GM18907 (cell line): ENCODE results near the gene PLOD1.
"Not testable (repeated sequence)": the region's sequence is repeated elsewhere in the genome, so short reads cannot be mapped to it uniquely, and the experiment has no call there.

Experiments used
- ATAC-seq: cut with Tn5 transposase; IDR thresholded peaks from one replicate; pipeline ENCODE4 v1.9.1; 2021; ENCODE audit warnings: mild to moderate bottlenecking, moderate library complexity; ENCODE audit not compliant: unreplicated experiment

The PLOD1 gene

DNA sequence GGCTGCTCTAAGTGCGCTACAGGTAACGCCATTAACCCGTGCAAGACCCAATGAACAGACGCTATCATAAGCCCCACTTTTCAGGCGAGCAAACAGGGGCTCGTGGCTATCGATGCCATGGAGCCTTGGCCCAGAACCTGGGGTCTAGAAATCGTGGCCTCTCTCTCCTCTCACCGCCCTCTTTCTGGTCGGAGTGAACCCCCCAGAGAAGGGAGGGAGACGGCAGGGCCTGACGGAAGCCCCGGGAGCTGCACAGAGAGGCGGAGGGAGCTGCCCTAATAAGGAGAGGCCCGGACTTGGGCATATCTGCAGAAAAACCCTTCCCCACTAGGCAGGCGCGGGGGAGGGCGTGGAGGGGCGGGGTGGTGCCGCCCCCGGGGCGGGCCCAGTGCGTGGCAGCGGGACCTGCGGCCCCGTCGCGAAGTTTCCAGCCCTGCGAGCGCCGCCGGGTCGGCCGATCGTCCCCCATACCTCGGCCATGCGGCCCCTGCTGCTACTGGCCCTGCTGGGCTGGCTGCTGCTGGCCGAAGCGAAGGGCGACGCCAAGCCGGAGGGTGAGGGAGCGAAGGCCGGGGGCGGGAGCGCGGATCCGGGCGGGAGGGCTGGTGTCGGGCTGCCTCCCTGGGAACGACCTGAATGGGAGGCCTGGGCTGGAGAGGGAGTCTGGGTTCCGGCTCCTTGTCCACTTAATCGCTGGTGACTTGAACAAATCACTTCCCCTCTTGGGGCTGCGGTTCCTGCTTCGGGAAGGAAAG, at the start of gene PLOD1:
TSS of gene PLOD1 (plus strand) at position 416 of the 755 bp plus-strand sequence. CDS start at position 479, 63 bp downstream.
- ATAC-seq = peak; percentile 85

DNA sequence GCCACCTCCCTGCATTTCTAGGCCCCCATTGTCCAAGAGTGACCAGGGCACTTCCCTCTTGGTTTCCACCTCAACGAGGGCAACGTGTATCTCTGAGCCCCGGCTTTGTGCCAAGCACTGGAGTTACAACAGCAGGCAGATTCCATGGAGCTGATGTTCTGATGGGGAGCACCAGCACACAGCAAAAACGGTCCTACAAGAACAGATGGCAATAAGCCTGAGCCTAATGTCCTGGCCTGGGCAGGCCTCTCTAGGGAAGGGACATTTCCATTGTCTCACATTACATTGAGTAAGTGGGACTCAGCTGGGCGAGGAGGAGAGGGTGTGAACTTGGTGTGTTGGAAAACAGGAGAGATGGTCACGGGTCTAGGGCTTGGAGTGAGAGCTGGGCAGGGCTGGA, 48.6 kb upstream of the PLOD1 start:
- ATAC-seq = no peak

DNA sequence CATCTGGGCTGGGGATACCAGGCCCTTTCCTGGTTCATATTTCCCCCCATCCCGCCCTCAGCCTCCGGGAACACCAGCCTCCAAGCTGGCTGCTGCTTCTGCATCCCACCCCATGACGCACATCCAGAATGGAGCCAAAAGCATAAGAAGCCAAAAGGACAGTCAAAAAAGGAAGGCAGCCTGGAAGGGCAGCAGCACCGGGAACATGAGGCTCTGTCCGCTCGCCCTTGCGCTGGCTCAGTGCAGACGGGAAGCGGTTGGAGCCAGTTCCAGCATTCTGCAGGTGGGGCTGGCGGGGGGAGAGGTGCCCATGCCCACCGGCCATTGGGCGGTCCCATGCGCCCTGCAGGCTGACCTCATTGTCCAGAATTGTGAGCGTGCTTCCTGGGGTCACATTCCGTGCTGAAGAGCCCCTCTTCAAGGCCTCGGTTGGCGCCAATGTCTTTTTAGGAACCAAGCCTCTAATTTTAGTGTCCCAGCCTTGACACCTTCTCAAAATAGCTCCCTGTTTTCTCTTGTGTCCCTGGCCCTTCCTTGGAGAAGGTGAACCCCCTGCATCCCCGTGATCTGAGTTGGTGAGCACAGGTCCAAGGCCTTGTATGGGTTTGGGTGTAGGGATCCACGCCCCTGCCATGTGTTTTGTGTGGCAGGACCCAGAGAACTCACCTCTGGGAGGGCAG, 47.4 kb upstream of the PLOD1 start:
- no peak for ATAC-seq

DNA sequence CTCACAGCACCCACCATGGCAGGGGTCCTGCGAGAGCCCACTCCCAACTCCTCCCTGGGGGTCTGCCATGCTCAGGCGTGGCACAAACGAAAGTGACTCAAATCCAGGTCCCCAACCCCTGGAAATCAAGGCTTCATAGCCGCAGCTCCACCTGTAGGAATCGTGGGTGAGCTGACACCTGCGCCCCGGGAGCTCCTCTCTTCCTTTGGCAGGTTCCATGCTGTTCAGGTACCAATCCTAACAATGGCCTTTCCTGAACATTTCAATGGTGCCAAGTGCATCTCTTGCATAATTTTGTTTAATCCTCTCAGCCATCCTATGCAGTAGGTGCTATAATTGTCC, 46.9 kb upstream of the PLOD1 start:
- ATAC-seq = no peak

DNA sequence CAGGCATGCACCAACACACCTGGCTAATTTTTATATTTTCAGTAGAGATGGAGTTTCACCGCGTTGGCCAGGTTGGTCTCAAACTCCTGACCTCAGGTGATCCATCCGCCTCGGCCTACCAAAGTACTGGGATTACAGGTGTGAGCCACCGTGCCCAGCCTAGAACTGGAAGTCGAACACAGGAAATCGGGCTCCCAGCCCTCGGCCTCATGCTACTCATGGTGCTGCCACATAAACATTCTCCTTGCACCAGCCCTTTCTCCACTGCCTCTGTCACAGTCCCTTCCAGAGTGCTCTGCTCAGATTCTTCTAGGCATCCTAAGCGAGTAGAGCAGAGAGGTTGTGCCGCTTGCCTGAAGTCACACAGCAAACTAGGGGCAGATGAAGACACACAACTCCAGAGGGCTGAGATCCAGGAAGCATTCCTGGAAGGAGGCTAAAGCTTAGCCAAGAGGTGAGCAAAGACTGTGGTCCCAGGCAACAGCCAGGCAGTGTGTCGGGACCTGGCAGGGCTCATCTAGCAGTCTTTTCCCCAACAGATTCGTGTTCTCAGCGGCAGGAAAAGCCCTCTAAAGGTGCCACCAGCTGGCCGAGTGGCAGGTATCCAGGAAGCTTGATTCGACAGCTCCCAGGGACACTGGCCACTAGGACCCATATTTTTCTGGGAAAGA, 46.2 kb upstream of the PLOD1 start:
- ATAC-seq = no peak

DNA sequence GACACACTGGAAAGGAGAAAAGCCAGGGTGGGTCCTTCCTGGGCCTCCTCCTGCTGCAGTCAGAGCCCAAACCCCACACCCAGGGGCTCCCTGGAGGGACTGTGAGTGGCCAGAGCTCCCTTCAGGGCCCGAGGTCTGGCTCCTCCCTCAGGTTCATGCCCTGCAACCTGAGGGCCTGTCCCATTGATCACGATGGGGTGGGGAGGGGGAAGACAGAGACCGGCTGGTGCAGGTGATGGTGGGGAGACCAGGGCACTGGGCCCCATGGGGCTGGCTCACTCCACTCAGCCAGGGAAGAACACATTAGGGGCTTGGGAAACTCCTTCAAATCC, 45.7 kb upstream of the PLOD1 start:
- ATAC-seq = no peak

DNA sequence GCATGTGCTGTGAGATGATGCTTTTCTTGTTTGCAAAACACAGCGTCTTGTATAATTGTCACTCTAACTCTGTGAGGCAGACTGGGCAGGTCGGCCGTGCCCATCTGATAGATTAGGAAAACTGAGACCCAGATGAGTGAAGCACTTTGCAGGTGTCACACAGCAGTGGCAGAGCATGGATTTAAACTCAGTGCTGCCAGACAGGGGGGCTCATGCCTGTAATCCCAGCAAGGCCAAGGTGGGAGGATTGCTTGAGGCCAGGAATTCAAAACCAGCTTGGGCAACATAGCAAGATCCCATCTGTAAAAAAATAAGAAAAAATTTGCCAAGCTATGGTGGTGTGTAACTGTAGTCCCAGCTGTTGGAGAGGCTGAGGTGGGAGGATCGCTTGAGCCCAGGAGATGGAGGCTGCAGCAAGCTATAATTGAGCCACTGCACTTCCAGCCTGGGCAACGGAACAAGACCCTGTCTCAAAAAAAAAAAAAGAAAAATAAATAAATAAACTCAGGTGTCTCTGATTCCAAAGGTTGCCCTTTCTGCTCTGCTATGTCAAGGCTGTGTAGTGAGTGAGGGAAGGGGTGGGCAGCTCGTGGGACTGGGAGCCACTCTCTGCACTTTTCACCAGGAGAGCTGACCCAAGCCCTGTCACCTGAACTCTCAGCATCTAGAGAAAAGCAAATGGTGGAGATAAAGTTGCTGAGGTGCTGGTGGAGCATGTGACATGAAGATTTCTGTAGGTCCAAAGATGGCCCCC, 42.9 kb upstream of the PLOD1 start:
- no peak for ATAC-seq

DNA sequence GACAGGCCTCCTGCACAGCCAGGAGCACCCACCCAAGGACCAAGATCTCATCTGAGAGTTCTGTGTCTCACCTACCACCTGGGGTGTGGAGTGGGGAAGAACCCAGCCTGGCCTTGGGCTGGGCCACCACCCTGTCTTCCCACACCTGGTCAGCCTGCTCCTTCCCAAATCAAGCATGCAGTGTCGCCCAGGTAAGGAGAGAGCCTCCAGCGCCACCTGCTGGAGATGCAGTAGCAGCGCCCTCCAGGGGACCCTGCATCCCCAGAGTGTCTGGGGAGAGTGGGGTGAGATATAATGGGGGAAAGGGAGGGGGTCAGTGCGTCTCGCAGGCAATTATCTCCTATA, 40.6 kb upstream of the PLOD1 start:
- no peak for ATAC-seq

DNA sequence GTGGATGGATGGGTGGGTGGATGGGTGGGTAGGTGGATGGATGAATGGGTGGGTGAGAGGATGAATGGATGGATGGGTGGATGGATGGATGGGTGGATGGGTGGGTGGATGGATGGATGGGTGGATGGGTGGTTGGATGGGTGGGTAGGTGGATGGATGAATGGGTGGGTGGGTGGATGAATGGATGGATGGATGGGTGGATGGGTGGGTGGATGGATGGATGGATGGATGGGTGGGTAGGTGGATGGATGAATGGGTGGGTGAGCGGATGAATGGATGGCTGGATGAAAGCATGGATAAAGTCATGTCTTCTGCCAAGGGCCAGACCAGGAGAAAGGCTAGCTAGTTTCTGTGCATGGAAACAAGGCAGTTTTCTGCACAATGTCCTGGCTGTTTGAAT, 40.0 kb upstream of the PLOD1 start:
- ATAC-seq = not testable (repeated sequence)

DNA sequence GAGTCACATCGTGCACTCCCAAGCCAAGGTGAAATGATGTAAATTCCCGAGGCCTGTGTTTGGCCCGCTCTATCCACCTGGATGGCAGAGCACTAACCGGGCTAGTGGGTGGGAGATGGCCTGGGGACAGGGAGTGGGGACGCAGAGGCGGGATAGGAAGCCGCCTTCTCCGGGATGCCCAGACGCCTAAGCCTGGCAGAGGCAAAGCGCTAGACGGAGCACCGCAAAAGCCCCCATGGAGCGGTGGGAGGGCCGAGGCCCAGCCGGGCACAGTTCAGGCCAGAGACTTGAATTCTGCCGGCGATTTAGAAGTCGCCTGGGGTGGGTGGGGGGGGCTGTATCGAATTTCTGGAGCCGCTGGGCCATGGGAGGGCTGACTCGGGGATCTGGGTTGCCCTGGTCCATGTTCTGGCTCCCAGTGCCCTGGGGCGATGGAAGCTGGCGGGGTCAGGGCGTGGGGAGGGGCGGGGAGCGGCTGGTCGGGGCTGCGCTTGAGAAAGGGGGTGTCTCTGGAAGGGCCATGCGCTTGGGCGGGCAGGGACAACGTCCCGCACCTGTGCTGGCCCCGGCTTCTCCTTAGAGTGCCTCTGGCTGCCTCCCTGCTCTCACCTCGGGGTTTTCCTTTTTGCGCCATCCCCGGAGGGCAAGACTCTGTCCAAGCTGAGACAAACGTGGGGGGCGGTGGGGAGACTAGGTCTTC, 36.3 kb upstream of the PLOD1 start:
- ATAC-seq = no peak

DNA sequence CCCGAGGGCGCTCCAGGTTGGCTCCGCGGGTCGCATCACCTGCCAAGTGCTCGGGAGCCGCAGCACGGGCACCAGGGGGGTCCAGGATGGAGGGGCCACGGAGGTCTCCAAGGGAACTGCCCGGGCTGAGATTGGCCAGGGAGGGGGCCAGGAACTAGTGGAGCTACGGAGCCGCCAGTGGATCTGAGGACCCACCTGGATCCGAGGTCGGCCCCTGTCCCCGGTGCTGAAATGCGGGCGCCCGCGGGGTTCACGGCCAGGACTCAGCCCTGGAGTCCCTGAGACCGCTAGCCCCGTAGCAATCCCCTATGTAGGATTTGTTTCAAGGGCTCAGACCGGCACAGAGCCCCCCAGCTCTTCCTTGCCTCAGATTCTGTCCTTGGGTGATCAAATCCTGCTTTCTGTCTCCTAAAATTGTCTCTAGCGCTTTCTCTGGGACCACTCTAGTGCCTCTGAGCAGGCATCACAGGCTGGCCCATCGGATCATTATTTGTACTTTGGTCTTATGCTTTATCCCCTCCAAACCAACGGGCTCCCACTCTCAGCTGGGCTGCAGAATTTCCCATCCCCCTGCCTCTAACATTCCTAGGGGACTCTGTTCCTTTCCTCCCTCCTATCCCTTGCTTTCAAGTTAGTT, 35.6 kb upstream of the PLOD1 start:
- no peak for ATAC-seq

DNA sequence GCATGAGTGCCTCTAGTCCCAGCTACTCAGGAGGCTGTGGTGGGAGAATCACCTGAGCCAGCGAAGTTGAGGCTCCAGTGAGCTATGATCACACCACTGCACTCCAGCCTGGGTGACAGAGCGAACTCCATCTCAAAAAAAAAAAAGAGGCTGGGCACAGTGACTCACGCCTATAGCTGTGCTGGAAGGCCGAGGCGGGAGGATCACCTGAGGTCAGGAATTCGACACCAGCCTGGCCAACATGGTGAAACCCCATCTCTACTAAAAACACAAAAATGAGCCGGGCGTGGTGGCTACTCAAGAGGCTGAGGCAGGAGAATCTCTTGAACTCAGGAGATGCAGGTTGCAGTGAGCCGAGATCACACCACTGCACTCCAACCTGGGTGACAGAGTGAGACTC, 33.1 kb upstream of the PLOD1 start:
- ATAC-seq = not testable (repeated sequence)

DNA sequence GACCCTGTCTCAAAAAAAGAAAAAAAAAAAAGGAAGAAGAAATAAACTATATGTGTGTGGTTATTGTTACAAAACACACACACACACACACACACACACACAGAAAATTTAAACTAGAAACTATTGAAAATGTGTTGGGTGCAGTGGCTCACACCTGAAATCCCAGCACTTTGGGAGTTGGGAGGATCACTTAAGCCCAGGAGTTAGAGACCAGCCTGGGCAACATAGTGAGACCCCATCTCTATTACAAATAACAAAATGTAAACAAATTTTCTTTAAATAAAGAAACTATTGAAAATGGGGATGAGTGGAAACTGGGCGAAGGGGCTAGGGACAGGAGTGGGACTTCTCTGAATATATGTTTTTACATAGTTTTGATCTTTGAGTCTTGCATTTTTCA, 31.3 kb upstream of the PLOD1 start:
- ATAC-seq = no peak

DNA sequence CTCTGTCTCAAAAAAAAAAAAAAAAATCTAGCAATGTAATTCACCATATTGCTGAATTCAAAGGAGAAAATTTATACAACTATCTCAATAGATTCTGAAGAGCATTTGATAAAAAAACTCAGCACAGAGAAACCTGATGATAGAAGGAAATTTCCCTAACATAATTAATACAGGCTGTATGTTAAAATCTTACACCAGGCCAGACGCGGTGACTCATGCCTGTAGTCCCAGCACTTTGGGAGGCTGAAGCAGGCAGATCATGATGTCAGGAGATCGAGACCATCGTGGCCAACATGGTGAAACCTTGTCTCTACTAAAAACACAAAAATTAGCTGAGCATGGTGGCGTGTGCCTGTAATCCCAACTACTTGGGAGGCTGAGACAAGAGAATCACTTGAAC, 30.4 kb upstream of the PLOD1 start:
- not testable (repeated sequence) for ATAC-seq

DNA sequence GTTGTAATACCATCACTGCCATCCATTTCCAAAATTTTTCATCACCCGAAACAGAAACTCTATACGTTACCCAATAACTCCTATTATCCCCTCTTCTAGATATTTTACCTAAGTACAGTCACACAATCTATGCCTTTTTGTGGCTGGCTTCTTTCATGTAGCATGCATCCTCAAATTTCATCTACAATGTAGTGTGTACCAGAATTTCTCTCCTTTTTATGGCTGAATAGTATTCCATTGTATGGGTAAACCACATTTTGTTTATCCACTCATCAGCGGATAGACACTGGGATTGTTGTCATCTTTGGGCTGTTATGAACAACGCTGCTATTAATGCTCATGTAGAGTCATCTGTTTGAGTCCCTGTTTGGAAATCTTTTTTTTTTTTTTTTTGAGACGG, 29.5 kb upstream of the PLOD1 start:
- no peak for ATAC-seq

DNA sequence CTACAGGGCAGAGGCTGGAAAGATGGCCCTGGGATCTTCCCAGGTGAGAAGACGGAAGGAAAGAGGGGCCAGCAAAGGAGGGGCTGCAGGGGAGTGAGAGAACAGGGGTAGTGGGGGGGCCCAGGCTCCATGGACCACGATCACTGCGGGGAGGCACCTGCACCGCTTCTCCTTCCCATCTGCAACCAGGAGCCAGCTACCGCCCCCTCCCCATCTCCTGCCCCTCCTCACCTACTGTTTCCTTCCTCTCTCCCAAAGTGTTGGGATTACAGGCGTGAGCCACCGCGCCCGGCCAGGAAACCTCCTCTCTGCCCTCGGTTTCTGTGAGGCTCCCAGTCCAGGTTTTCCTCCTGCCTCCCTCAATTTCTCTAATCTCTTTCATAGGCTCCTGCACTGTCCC, 27.6 kb upstream of the PLOD1 start:
- no peak for ATAC-seq

DNA sequence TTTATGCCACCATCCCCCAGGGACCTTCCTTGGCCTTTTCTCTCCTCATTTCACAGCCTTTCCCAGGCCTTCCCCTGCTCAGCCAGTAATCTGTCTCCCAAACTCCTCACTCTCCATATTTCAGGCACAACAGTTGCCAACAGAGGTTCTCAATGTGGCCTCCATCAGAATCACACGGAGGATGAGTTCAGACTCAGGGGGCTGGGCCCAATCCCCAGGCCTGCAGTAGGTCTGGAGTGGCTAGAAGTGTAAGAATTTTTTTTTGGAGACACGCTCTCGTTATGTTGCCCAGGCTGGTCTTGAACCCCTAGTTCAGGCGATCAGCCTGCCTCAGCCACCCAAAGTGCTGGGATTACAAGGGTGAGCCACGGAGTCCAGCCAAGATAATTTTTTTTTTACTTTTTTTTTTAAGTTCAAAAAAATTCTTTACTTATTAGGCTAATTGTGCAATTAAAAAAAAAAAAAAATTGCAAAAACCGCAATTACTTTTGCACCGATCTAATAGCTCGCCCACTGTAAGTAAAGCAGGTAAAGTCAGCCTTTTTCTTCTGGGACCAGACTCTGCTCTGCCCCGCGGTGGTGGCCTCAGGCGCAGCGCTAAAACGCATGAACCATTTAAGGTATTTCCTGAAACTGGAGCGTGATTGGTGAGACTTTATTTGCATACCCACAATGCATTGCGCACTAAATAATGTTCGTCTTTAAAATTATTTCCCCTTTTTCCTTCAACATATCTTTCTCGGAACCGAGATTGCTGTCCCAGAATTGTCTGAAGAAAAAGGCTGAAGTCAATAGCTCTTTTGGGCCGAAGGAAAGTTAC, 27.0 kb upstream of the PLOD1 start:
- ATAC-seq = peak; percentile 56

DNA sequence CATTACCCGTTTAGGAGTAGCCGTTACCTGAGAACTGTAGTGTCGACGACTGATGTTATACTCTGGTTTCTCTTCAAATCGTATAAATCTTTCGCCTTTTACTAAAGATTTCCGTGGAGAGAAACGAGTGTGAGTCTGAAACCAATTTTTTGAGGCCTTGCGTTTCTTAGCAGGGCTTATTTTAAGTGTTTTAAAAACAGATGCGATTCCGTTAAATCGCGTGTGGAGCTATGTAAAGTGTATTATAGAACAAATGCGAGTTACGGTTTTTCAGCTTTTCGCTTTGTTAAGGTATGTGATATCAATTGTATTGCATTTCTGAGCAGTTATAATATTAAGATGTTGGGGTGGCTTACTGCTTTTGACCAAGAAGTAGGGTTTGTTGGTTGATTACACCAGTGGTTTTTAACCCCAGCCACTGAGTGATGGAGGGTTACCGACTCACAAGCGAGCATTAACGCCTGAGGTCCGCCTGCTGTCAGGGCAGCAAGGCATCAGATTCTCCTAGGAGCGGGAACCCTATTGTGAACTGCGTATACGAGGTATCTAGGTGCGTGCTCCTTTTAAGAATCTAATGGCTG, 26.3 kb upstream of the PLOD1 start:
- peak; percentile 57 for ATAC-seq

DNA sequence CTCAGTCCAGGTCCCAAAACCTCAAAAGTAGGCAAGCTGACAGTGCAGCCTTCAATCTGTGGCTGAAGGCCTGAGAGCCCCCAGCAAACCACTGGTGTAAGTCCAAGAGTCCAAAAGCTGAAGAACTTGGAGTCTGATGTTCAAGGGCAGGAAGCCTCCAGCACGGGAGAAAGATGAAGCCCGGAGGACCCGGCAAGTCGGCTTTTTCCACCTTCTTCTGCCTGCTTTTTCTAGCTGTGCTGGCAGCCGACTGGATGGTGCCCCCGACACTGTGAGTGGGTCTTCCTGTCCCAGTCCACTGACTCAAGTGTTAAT, 23.6 kb upstream of the PLOD1 start:
- not testable (repeated sequence) for ATAC-seq

DNA sequence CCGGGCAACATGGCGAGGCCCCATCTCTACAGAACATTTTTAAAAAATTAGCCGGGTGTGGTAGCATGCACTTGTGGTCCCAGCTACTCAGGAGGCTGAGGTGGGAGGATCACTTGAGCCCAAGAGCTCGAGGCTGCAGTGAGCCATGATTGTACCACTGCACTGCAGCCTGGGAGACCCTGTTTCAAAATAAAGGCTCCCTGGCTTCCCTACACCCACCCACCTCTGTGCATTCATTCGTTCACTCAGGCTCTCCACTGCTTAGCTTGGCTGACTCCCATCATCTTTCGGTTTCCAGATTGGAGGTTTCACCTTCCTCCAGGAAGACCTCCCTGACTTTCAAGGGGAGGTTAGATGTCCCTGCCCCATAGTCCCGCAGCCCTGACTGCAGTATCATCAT, 22.5 kb upstream of the PLOD1 start:
- ATAC-seq = no peak
